Nephron progenitor cell (in vitro differentiated cells): Measurements from ENCODE around the gene HMG20B.
"Not testable (repeated sequence)": the region's sequence is repeated elsewhere in the genome, so short reads cannot be mapped to it uniquely, and the experiment has no call there.

Source experiments
- DNase-seq: peaks from one replicate; pipeline ENCODE4 v3.0.0; 2021
- H3K27ac Mint-ChIP-seq: 2 replicates; pipeline ENCODE4 v1.8.0; 2021; ENCODE audit warnings: mild to moderate bottlenecking, moderate library complexity, mixed read lengths
- H3K27me3 Mint-ChIP-seq: 2 replicates; pipeline ENCODE4 v1.8.0; 2021; ENCODE audit warnings: mild to moderate bottlenecking, low read depth, mixed read lengths; ENCODE audit not compliant: poor library complexity
- H3K36me3 Mint-ChIP-seq: 2 replicates; pipeline ENCODE4 v1.8.0; 2021; ENCODE audit warnings: low read depth, mixed read lengths
- H3K4me1 Mint-ChIP-seq: 2 replicates; pipeline ENCODE4 v1.8.0; 2021; ENCODE audit warnings: mixed read lengths
- H3K4me3 Mint-ChIP-seq: 2 replicates; pipeline ENCODE4 v1.8.0; 2021; ENCODE audit warnings: mild to moderate bottlenecking, moderate library complexity, mixed read lengths
- H3K9me3 Mint-ChIP-seq: 2 replicates; pipeline ENCODE4 v1.8.0; 2021; ENCODE audit warnings: mild to moderate bottlenecking, moderate library complexity, mixed read lengths
- CTCF ChIP-seq: fragments of 200-600 bp; sonication (generic); IDR thresholded peaks from 2 replicates; pipeline ENCODE4 v1.5.0; 2021; ENCODE audit warnings: antibody characterized with exemption

The HMG20B gene

GRCh38 chr19:3527238-3527910 lies 45.4 kb upstream of the HMG20B start:
- H3K27ac Mint-ChIP-seq, result no peak overlapping the region
- H3K36me3 Mint-ChIP-seq, result peaks cover 13% of the 10 kb centered on the region
- H3K4me1 Mint-ChIP-seq, result peaks cover 10% of the 10 kb centered on the region
- H3K9me3 Mint-ChIP-seq, result no peaks in the 10 kb centered on the region
- H3K4me3 Mint-ChIP-seq, result no peak overlapping the region
- DNase-seq, result no peak
- H3K27me3 Mint-ChIP-seq, result peaks cover 3% of the 10 kb centered on the region
- no peak for TF ChIP-seq CTCF

- H3K4me3 Mint-ChIP-seq, result no peak overlapping the region
- peaks cover 3% of the 10 kb centered on the region for H3K27me3 Mint-ChIP-seq
- no peak overlapping the region for H3K27ac Mint-ChIP-seq
- peaks cover 10% of the 10 kb centered on the region for H3K4me1 Mint-ChIP-seq
- H3K9me3 Mint-ChIP-seq, result no peaks in the 10 kb centered on the region
- peaks cover 13% of the 10 kb centered on the region for H3K36me3 Mint-ChIP-seq
- DNase-seq, result no peak
- no peak for TF ChIP-seq CTCF
Observed at GRCh38 chr19:3528080-3528479, 44.7 kb upstream of the HMG20B start.

GRCh38 chr19:3528539-3529211 lies 44.1 kb upstream of the HMG20B start:
- H3K4me3 Mint-ChIP-seq, result no peak overlapping the region
- DNase-seq, result no peak
- H3K9me3 Mint-ChIP-seq, result no peaks in the 10 kb centered on the region
- peaks cover 3% of the 10 kb centered on the region for H3K27me3 Mint-ChIP-seq
- TF ChIP-seq CTCF, result no peak
- no peak overlapping the region for H3K27ac Mint-ChIP-seq
- peaks cover 14% of the 10 kb centered on the region for H3K36me3 Mint-ChIP-seq
- peaks cover 10% of the 10 kb centered on the region for H3K4me1 Mint-ChIP-seq

GRCh38 chr19:3529299-3529698 lies 43.4 kb upstream of the HMG20B start:
- DNase-seq, H3K27me3 Mint-ChIP-seq, H3K4me1 Mint-ChIP-seq, H3K27ac Mint-ChIP-seq, H3K36me3 Mint-ChIP-seq, H3K9me3 Mint-ChIP-seq, H3K4me3 Mint-ChIP-seq: not testable (repeated sequence)

GRCh38 chr19:3530389-3530788 lies 42.4 kb upstream of the HMG20B start:
- no peaks in the 10 kb centered on the region for H3K27me3 Mint-ChIP-seq
- no peak overlapping the region for H3K27ac Mint-ChIP-seq
- no peak for DNase-seq
- H3K36me3 Mint-ChIP-seq, result peaks cover 13% of the 10 kb centered on the region
- no peaks in the 10 kb centered on the region for H3K4me1 Mint-ChIP-seq
- H3K9me3 Mint-ChIP-seq, result no peaks in the 10 kb centered on the region
- no peak for TF ChIP-seq CTCF
- no peak overlapping the region for H3K4me3 Mint-ChIP-seq

GRCh38 chr19:3531716-3532115 lies 41.0 kb upstream of the HMG20B start:
- no peaks in the 10 kb centered on the region for H3K4me1 Mint-ChIP-seq
- H3K9me3 Mint-ChIP-seq, result no peaks in the 10 kb centered on the region
- H3K4me3 Mint-ChIP-seq, result no peak overlapping the region
- peaks cover 13% of the 10 kb centered on the region for H3K36me3 Mint-ChIP-seq
- no peak for DNase-seq
- no peak for TF ChIP-seq CTCF
- no peaks in the 10 kb centered on the region for H3K27me3 Mint-ChIP-seq
- H3K27ac Mint-ChIP-seq, result no peak overlapping the region
